WTC11 (cell line): ENCODE results near the gene ASNSD1. TPM values are rescaled to one million over a fixed set of nuclear protein-coding genes. Genes with fewer than 3 reads are reported as not detected.
A peak's percentile ranks its signal among the peaks of the same experiment; 100 is the strongest.

ENCODE experiments used
- ATAC-seq: fragments of 200-7000 bp; cut with Tn5 transposase; 2 replicates; pipeline ENCODE4 v1.10.0; 2021; ENCODE audit warnings: mild to moderate bottlenecking, moderate library complexity
- Bru-seq: library from RNA; stranded (reverse); fragments of 400-500 nt; gene quantifications from one replicate; lab custom pipeline; 2021; lab: Mats Ljungman, UMichigan
- CTCF ChIA-PET: fragments of 300-600 bp; sonication (Branson Sonifier 250); formaldehyde crosslinking; loops from one replicate; lab custom pipeline; 2021; ENCODE audit warnings: antibody characterized with exemption; lab: Charles Lee
- POLR2A ChIA-PET: fragments of 350-600 bp; sonication (Branson Sonifier 250); formaldehyde crosslinking; loops from one replicate; lab custom pipeline; 2021; ENCODE audit warnings: antibody characterized with exemption; lab: Charles Lee
- DNase-seq: peaks from one replicate; pipeline ENCODE4 v3.0.0; 2021; ENCODE audit warnings: low spot score
- H3K27ac Mint-ChIP-seq: 2 replicates; pipeline ENCODE4 v1.8.0; 2021; ENCODE audit warnings: mixed read lengths
- H3K27me3 Mint-ChIP-seq: 2 replicates; pipeline ENCODE4 v1.8.0; 2021; ENCODE audit warnings: low read depth, mild to moderate bottlenecking, moderate library complexity, mixed read lengths
- H3K36me3 Mint-ChIP-seq: 2 replicates; pipeline ENCODE4 v1.8.0; 2021; ENCODE audit warnings: mixed read lengths
- H3K4me1 Mint-ChIP-seq: 2 replicates; pipeline ENCODE4 v1.8.0; 2022; ENCODE audit warnings: mixed read lengths
- H3K4me3 Mint-ChIP-seq: 2 replicates; pipeline ENCODE4 v1.8.0; 2021; ENCODE audit warnings: mild to moderate bottlenecking, moderate library complexity, mixed read lengths
- H3K9me3 Mint-ChIP-seq: 2 replicates; pipeline ENCODE4 v1.8.0; 2021; ENCODE audit warnings: mixed read lengths
- ARID4B ChIP-seq: sonication (generic); formaldehyde crosslinking; IDR thresholded peaks from 2 replicates; pipeline ENCODE4 v1.8.0; 2023; ENCODE audit warnings: missing genetic modification reagents, mild to moderate bottlenecking, borderline replicate concordance
- ATF6 ChIP-seq: sonication (generic); formaldehyde crosslinking; IDR thresholded peaks from 2 replicates; pipeline ENCODE4 v1.8.1; 2023; ENCODE audit warnings: mild to moderate bottlenecking, missing genetic modification reagents
- E2F1 ChIP-seq: sonication (generic); formaldehyde crosslinking; IDR thresholded peaks from 2 replicates; pipeline ENCODE4 v1.8.0; 2022; ENCODE audit warnings: mild to moderate bottlenecking, missing genetic modification reagents
- E2F5 ChIP-seq: sonication (generic); formaldehyde crosslinking; IDR thresholded peaks from 2 replicates; pipeline ENCODE4 v1.8.1; 2022; ENCODE audit warnings: mild to moderate bottlenecking, moderate library complexity, missing genetic modification reagents
- FOXP1 ChIP-seq: sonication (generic); formaldehyde crosslinking; IDR thresholded peaks from 2 replicates; pipeline ENCODE4 v1.8.0; 2022; ENCODE audit warnings: missing genetic modification reagents, mild to moderate bottlenecking, moderate library complexity, borderline replicate concordance
- GABPB1 ChIP-seq: sonication (generic); formaldehyde crosslinking; IDR thresholded peaks from 2 replicates; pipeline ENCODE4 v1.8.1; 2023; ENCODE audit warnings: mild to moderate bottlenecking, missing genetic modification reagents
- HMGA2 ChIP-seq: fragments of 250-450 bp; sonication (Bioruptor Pico); IDR thresholded peaks from 2 replicates; pipeline ENCODE4 v1.4.0; 2021; ENCODE audit warnings: mild to moderate bottlenecking, moderate library complexity
- JUN ChIP-seq: sonication (generic); formaldehyde crosslinking; IDR thresholded peaks from 2 replicates; pipeline ENCODE4 v1.8.0; 2023; ENCODE audit warnings: mild to moderate bottlenecking, missing genetic modification reagents
- MYBL2 ChIP-seq: sonication (generic); formaldehyde crosslinking; IDR thresholded peaks from 2 replicates; pipeline ENCODE4 v1.8.1; 2023; ENCODE audit warnings: mild to moderate bottlenecking, moderate library complexity, missing genetic modification reagents
- NFE2L1 ChIP-seq: sonication (generic); formaldehyde crosslinking; IDR thresholded peaks from 2 replicates; pipeline ENCODE4 v1.8.1; 2023; ENCODE audit warnings: missing genetic modification reagents
- NR2C2 ChIP-seq: sonication (generic); formaldehyde crosslinking; IDR thresholded peaks from 2 replicates; pipeline ENCODE4 v1.8.0; 2022; ENCODE audit warnings: mild to moderate bottlenecking, missing genetic modification reagents
- PRDM15 ChIP-seq: sonication (generic); formaldehyde crosslinking; IDR thresholded peaks from 2 replicates; pipeline ENCODE4 v1.8.0; 2022; ENCODE audit warnings: missing genetic modification reagents
- RORB ChIP-seq: fragments of 250-450 bp; sonication (Bioruptor Pico); IDR thresholded peaks from 2 replicates; pipeline ENCODE4 v1.9.0; 2021; ENCODE audit warnings: mild to moderate bottlenecking
- SMAD3 ChIP-seq: sonication (generic); formaldehyde crosslinking; IDR thresholded peaks from 2 replicates; pipeline ENCODE4 v1.8.0; 2022; ENCODE audit warnings: missing genetic modification reagents, mild to moderate bottlenecking, borderline replicate concordance
- TEAD1 ChIP-seq: sonication (generic); formaldehyde crosslinking; IDR thresholded peaks from 2 replicates; pipeline ENCODE4 v1.8.0; 2022; ENCODE audit warnings: mild to moderate bottlenecking, missing genetic modification reagents
- TP53 ChIP-seq: sonication (generic); formaldehyde crosslinking; IDR thresholded peaks from 2 replicates; pipeline ENCODE4 v1.8.1; 2023; ENCODE audit warnings: mild to moderate bottlenecking, missing genetic modification reagents
- USF1 ChIP-seq: sonication (generic); formaldehyde crosslinking; IDR thresholded peaks from 2 replicates; pipeline ENCODE4 v1.8.0; 2022; ENCODE audit warnings: mild to moderate bottlenecking, missing genetic modification reagents
- ZBTB21 ChIP-seq: sonication (generic); formaldehyde crosslinking; IDR thresholded peaks from 2 replicates; pipeline ENCODE4 v1.8.1; 2023; ENCODE audit warnings: mild to moderate bottlenecking, missing genetic modification reagents, borderline replicate concordance
- ZMAT4 ChIP-seq: fragments of 250-450 bp; sonication (Bioruptor Pico); IDR thresholded peaks from 2 replicates; pipeline ENCODE4 v1.9.0; 2021; ENCODE audit warnings: mild to moderate bottlenecking
- ZNF317 ChIP-seq: sonication (generic); formaldehyde crosslinking; IDR thresholded peaks from 2 replicates; pipeline ENCODE4 v1.8.1; 2023; ENCODE audit warnings: low read depth, mild to moderate bottlenecking, moderate library complexity, missing genetic modification reagents, borderline replicate concordance
- ZNF416 ChIP-seq: fragments of 250-450 bp; sonication (Bioruptor Pico); IDR thresholded peaks from 2 replicates; pipeline ENCODE4 v1.9.0; 2021; ENCODE audit warnings: mild to moderate bottlenecking, inconsistent platforms
- long read RNA-seq, 3 experiments: library from RNA in 1 of 3; library from capped mRNA in 1 of 3; library from polyadenylated mRNA in 1 of 3; unstranded in 2 of 3; stranded (forward) in 1 of 3; transcript quantifications; one replicate each; pipeline ENCODE4 v2.0.0, GENCODE V29; 2021
- total RNA-seq: library from RNA; stranded (reverse); gene quantifications from 3 replicates; pipeline ENCODE4 v1.2.3, GENCODE V29; 2021

ASNSD1 gene
- total RNA-seq: 30.5 to 34.7 TPM (median 33.3 TPM) in 3 replicates
- Bru-seq, nascent RNA: percentile 94 among the genes with signal in this experiment
- long read RNA-seq, experiment 1, transcript ASNSD1-201 (6 exons, 2,450 nt): major isoform, 137 of 176 reads
- long read RNA-seq, experiment 1, partial matches to known transcripts: 12 of 176 reads
- long read RNA-seq, experiment 1, other reads (novel, unspliced or antisense): 24 of 176 reads
- long read RNA-seq, experiment 2, transcript ASNSD1-201 (6 exons, 2,450 nt): major isoform, 23 of 49 reads
- long read RNA-seq, experiment 2, partial matches to known transcripts: 13 of 49 reads
- long read RNA-seq, experiment 2, other reads (novel, unspliced or antisense): 13 of 49 reads
- long read RNA-seq, experiment 3, transcript ASNSD1-201 (6 exons, 2,450 nt): major isoform, 151 of 197 reads
- long read RNA-seq, experiment 3, partial matches to known transcripts: 2 of 197 reads
- long read RNA-seq, experiment 3, other reads (novel, unspliced or antisense): 39 of 197 reads

GRCh38 chr2:189661148-189661956 is at the start of gene ASNSD1:
Gene ASNSD1 (plus strand): TSS chr2:189661459. CDS start chr2:189666133, 4,674 bp downstream.
- Mint-ChIP-seq H3K4me3 (no peak within 1 kb of the TSS), H3K27ac (no peak within 1 kb of the TSS)
- POLR2A ChIA-PET: interaction anchor here (0.6 to 1.0 kb wide), 2 partner anchors 37 to 123 kb away, joined by 3 to 4 read pairs; partner anchors contain the start of genes ORMDL1 and PMS1
- 0 out of 2 replicates have a peak, but pooled peaks have one; percentile 50 for TF ChIP-seq TEAD1 (CRISPR knock-in tag)
- peak; percentile 24; the same call in 1 of the 2 replicates for TF ChIP-seq ARID4B (CRISPR knock-in tag)
- 0 out of 2 replicates have a peak, but pooled peaks have one; percentile 54 for TF ChIP-seq TP53 (CRISPR knock-in tag)
- TF ChIP-seq USF1 (CRISPR knock-in tag): no peak
- no peak for TF ChIP-seq E2F1 (CRISPR knock-in tag)
- peak; percentile 73; the same call in 1 of the 2 replicates for TF ChIP-seq NFE2L1
- peak; percentile 91; the same call in 1 of the 2 replicates for TF ChIP-seq FOXP1
- no peak for TF ChIP-seq ATF6
- no peak for TF ChIP-seq ZNF317 (CRISPR knock-in tag)
- TF ChIP-seq HMGA2: peak; percentile 12; the same call in 1 of the 2 replicates
- no peak for TF ChIP-seq SMAD3 (CRISPR knock-in tag)
- no peak for TF ChIP-seq ZNF416 (CRISPR knock-in tag)
- TF ChIP-seq ZBTB21 (CRISPR knock-in tag): no peak
- TF ChIP-seq NR2C2 (CRISPR knock-in tag): no peak
- TF ChIP-seq JUN (CRISPR knock-in tag): no peak
- peak; percentile 53; the same call in 1 of the 2 replicates for TF ChIP-seq MYBL2 (CRISPR knock-in tag)
- TF ChIP-seq ZMAT4 (CRISPR knock-in tag): no peak
- TF ChIP-seq GABPB1 (CRISPR knock-in tag): peak; percentile 72; the same call in 1 of the 2 replicates
- TF ChIP-seq RORB (CRISPR knock-in tag): no peak
- no peak for TF ChIP-seq PRDM15 (CRISPR knock-in tag)
- TF ChIP-seq E2F5 (CRISPR knock-in tag): peak; percentile 86

More at GRCh38 chr2:189661148-189661956, at the start of gene ASNSD1:
- peak; percentile 94 for ATAC-seq
- H3K9me3 Mint-ChIP-seq: no peaks in the 10 kb centered on the region
- peaks cover 5% of the 10 kb centered on the region; the same call in 1 of the 2 replicates for H3K4me1 Mint-ChIP-seq
- CTCF ChIA-PET: interaction anchor here (0.6 to 1.9 kb wide), 19 partner anchors 10 to 349 kb away, joined by 3 to 7 read pairs (median 4); partner anchors contain the start of gene OSGEPL1
- H3K27me3 Mint-ChIP-seq: no peaks in the 10 kb centered on the region
- H3K36me3 Mint-ChIP-seq: peaks cover 5% of the 10 kb centered on the region
- peak; percentile 98 for DNase-seq
